NCI-H146 treated with DMSO at 0.1 percent for 48 hours (cell line): ENCODE data around the gene TCF7L2.

Source experiments
- DNase-seq: peaks from one replicate; lab custom pipeline; 2025; ENCODE audit not compliant: unreplicated experiment; lab: John Stamatoyannopoulos, UW

The TCF7L2 gene

DNA sequence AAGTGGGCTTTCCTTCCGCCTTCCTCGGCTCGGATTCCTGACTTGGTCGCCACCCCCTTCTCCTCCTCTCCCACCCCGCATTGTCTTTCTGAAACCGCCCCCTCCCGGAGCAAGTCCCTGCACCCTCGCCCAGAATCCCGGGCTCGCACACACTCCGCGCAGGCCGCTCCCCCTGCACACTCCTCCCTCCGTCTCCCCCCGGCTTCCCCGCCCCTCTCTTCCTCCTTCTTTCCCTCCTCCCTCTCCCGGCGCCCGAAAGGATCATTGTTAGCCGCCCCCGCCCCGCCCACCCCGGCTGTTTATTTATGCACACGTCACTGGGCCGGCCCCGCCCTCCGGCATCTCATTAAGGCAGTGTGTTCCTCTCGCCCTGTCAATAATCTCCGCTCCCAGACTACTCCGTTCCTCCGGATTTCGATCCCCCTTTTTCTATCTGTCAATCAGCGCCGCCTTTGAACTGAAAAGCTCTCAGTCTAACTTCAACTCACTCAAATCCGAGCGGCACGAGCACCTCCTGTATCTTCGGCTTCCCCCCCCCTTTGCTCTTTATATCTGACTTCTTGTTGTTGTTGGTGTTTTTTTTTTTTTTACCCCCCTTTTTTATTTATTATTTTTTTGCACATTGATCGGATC, at the start of gene TCF7L2:
Gene TCF7L2, plus strand, starts transcription at position 373 of the 633 bp plus-strand sequence. CDS start 510 bp downstream, outside the sequence.
- peak; percentile 91 for DNase-seq

DNA sequence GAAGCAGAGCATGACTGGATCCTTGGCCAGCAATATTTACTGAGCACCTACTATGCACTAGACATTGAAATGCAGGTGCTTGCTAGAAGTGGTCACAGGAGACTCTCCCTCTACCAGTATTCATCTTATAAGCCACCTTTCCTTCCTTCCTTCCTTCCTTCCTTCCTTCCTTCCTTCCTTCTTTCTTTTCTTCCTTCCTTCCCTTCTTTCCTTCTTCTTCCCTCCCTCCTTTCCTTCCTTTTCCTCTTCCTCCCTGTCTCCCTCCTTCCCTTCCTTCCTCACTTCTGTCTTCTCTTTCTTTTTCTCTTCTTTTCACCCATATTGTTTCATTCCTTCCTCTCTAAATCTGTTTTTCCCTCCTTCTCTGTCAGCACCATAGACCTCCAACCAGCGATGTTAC, 47.3 kb upstream of the TCF7L2 start:
- no peak for DNase-seq

DNA sequence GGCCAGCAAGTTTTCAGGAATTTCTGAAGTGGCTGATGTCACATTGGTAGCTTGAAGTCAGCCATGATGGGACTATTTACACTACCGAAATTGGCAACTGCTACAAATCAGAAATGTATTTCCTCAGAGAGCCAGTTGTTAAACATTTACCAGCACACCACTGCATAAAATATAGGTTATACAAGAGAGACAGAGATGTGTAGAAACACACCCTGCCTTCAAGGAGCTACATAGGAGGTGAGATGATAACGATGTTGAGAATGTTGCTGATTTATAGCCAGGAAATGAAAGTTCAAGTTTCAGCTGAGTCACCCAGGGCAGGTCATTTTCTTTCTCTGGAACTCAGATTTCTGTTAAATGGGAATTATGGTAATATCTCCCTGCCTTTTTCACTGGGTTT, 46.0 kb upstream of the TCF7L2 start:
- no peak for DNase-seq

DNA sequence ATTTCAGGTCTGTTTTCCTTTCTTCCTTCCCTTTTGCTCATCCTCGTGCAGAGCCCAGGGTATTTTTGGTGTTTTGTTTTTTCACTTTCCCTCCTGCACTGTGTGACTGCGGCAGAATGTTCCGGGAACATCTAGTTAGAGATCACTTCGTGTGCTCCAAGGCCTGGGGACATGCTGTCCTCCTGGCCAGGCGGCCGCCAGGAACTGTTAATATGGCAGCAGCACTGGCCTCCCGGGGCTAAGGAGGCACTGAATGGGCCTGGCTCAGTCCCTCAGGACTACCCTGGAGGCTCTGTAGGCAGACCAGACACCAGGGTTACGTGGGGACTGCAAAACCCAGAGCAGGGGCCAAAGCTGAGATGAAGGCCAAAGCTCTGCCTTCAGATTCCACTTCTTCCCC, 43.1 kb upstream of the TCF7L2 start:
- DNase-seq = no peak

DNA sequence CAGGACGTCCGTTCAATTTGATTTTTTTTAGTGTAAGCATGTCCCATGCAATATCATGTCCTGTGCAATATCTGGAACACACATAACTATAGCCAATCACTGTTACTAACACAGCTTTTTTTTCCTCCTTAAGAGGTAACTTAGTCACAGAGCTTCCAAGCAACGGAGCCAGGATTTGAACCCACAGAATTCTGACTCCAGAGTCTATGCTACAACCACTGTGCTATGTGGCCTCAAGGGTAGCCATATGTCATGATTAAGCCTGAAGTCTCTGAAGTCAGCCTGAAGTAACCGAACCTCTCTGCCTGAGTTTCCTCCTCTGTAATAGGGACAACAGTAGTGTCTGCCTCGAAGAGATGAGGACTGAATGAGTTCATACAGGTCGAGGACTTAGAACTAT, 42.2 kb upstream of the TCF7L2 start:
- no peak for DNase-seq

DNA sequence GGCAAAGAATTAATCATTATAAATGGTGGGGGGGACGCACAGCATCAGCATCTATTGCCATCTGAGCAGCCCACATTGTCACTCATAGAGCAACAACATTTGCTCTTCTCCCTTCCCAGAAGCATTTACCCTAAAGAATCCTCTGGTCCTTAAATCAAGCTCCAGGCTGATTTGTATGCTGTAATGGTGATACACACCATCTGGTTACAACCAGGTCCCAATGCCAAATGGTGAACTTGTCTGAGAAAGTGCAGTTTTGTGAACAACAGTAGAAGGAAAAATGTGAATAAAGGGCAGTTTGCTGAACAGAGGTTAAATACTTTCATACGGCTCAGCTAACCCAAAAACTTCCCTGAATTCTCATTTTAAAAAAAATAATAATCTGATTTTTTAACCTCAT, 38.8 kb upstream of the TCF7L2 start:
- no peak for DNase-seq

DNA sequence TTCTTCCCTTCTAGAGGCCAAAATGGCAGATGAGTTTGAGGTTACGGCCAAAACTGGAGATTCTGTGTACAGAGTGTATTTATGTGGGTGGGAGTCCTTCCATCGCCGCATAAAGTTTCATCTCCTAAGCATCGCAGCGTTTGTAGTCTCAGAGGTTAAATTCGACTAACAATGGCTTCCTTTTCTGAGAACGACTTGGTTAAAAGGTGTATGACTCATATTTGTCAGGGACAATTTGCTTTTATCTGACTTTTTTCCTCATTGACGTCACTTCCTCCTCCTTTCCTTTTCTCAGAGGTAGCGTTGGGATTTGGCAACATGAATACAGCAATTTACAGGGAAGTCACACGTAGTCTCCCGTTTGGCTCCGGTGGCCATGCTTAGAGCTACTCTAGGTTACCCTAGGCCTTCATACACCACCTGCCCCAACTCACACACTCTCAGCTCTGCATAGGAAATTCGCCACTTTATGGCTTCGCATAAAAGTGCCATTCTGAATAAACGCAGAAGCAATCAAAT, 37.6 kb upstream of the TCF7L2 start:
- no peak for DNase-seq

DNA sequence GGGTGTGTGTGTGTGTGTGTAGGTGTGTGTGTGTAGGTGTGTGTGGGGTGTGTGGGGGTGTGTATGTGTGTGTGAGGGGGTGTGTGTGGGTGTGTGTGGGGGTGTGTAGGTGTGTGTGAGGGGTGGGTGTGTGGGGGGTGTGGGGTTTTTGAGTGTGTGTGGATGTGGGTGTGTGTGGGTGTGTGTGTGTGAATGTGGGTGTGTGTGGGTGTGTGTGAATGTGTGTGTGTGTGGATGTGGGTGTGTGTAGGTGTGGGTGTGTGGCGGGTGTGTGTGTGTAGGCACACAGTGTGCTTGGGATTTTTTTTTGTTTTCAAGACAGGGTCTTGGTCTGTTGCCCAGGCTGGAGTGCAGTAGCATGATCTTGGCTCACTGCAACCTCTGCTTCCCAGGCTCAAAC, 36.8 kb upstream of the TCF7L2 start:
- no peak for DNase-seq

DNA sequence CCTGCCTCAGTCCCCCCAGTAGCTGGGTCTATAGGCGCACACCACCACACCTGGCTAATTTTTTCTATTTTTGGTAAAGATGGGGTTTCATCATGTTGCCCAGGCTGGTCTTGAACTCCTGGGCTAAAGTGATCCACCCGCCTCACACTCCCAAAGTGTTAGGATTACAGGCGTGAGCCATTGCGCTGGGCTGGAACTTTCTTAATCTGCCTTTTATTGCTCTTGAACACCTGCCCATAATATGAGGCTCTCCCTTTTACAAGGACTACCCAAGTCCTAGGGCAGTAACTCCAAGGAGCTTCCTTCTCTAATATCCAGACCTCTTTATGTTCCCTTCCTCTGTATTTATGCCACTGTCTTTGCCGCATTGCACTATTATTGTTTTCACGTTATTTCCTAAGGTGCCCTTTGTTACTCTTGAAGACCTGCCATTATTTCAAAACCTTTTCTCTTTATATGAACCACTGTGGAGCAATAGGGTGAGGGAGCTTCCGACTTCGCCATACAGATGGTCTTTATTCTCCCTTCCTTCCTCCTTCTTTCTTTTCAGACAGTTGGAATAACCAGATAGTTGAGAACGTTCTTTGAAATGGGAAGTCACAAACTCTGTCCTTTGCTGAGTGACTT, 36.3 kb upstream of the TCF7L2 start:
- DNase-seq = no peak

DNA sequence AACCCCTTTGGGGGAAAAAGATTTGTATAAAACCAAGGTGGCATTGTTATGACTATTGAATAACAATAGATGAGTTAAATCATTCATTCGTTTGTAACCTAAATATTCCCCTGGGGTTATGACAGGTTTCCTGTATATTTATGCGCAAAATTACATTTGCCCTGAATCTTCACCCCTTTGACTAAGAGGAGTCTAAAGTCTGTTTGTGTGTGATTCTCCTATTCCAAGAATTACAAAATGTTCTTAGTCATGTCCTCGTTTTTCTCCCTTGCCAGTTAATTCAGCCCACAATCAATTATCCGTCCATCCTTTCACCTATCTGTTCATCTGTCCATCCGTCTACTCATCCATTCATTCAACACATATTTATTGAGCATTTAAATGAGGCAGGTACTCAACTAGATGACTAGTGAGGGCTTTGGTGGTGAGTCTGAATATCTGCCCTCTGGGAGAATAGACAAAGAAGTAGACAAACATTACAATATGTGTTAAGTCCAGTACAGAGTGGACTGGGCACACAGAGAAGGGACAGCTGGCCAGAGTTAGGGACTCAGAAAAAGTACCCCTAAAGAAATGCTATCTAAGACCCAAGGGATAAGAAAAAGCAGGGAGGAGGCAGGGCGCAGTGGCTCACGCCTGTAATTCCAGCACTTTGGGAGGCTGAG, 35.6 kb upstream of the TCF7L2 start:
- DNase-seq = no peak

DNA sequence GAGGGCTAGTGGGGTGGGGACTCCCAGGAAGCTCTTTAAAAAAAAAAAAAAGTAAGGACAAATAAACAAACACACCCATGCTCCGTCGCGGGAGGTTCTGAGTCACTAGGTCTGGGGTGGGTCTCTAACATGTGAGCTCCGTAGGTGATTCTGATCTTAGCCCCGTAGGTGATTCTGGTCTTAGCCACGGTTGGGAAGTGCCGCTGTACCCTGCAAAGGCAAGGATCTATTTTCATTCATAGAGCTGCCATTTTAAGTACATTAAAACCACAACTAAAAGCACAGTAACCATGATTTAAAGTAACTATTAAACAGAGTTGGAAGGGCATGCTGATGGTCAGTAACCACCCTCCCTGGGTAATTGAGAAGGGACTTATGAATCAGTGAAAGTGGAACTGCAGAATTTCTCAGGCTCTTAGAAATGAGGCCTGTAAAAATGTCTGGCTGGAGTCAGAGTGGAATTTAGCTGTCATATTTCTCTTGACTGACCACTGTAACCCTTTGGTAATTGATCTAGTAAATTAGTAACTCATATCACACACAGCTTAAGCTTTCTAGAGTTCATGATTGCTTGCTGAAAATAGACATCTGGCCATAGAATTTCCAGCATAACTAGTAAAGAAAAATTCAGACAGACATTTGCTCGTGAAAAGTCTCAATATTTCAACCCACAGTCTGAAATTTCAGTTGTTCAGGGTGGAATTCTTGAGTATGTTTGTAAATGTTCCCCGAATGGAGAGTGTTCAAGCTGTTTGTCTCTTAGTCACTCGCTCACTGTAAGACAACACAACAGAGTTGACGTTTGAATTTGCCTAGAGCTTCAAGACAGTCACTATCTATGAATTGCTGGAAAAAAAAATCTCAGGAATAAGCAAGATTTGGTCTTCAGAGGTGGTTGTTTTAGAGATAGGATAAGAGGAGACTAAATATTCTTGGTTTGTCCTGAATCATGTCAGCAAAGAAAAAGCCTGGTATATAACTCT, 34.2 kb upstream of the TCF7L2 start:
- no peak for DNase-seq

DNA sequence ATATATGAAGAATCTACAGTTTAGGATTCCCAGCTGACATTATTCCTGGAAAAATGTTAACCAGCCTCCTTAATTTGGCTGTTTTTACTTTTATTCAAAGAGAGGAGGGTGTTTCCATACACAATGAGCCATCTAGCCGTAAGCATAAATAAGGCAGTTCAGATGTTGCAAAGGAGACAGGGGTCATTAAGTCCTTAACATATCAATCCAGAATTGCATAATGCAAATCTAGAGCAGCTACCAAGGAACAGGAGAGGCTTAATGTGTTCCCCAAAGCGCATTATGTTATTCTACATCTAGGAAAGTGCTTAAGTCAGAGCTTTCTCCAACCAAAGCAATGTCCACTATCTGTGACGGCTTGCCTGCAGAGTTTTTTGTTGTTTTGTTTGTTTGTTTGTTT, 32.4 kb upstream of the TCF7L2 start:
- no peak for DNase-seq

DNA sequence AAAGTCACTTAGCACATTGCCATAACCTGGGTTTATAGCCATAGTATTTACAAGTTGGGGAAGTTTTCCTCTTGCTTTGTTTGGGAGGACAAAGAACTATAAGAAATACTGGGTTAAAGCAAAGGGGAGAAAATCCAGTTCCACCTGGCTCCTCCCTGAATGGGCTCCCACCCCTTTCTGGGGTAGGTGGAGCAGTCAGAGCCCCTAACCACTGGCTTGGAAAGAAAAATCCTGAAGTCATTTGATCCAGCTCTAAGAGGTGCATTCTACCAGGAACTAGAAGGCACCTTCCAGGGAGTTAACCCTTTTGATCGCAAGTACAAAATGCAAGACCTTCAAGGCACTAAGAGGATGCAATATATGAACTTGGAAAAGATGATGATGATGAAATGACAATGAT, 31.3 kb upstream of the TCF7L2 start:
- no peak for DNase-seq

DNA sequence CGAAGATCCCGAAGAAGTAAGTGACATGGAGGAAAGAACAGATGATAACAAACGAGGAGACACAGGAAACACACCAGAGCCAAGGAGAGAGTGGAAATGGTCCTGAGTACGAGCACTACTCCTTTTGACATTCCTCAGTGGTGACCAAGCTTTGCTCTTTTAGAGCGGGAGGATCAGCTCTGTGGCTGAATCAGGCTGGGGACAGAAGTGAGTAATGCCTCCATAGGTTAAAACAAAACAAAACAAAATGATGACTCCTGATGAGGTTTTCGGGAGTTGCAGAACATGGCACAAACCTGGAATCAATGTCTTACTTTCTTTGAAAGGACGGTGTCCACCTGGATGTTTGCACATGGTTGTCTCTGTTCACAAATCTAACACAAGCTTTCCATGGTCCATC, 30.3 kb upstream of the TCF7L2 start:
- no peak for DNase-seq

DNA sequence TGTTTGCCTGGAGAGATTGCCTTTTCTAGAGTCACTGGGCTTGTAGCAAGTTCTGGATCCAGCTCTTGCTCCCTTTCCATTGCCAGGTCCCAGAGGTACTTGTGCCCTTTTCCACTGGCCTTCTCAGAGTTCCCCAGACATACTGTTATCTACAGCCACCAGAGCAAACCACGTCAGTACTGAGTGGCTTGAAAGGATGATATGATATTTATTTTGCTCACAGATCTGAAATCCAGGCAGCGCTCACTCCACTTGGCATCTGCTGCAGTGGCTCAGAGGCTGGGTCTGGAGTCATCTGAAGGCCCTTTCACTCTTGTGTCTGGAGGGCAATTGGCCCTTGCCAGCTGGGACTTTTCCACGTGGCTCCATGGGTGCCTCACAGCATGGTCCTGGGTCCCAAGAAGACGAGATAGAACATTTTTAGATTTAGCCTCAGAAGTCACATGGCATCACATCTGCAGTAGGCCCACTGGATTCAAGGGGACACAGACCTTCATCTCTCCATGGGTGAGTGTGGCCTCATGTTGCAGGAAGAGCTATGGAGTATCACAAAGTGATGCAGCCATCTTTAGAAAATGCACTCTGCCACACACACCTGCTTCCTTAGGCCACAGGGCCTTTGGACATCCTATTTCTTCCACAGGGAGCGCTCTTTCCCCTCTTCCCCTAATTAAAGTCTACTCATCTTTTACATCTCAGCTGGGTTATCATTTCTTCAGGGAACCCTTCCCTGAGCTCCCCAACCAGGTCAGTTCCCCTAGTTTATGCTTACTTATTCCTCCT, 22.9 kb upstream of the TCF7L2 start:
- DNase-seq = no peak

DNA sequence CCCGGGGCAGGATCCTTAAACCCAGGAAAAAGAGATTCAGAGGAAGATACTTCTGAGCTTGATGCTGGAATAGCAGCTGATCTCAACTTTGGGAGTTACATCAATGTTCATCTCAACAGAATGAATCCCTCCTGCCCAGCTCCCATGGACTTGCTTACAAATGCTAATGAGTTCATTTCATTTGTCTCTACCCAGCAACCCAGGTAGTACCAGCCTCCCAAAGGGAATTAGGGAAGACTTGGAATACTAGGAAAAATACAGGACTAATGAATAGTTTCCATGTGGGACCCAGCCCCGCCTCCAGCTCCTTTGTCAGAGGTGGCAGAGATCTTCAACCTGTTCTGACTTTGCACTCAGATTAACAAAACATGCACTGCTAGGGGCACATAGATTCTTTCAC, 22.1 kb upstream of the TCF7L2 start:
- DNase-seq = no peak

DNA sequence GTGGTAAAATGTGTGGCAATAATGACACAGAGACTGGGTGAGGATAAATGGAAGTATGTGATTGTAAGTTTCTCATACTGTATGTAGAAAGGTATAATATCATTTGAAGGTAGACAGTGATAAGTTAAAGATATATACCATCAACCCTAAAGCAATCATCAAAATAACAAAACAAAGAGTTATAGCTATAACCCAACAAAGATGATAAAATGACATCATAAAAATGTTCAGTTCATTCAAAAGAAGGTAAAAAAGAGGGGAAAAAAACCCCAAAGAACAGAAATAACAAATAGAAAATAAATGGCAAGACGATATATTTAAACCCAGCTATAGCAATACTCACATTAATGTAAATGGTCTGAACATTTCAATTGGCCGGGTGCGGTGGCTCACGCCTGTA, 17.4 kb upstream of the TCF7L2 start:
- DNase-seq = no peak

DNA sequence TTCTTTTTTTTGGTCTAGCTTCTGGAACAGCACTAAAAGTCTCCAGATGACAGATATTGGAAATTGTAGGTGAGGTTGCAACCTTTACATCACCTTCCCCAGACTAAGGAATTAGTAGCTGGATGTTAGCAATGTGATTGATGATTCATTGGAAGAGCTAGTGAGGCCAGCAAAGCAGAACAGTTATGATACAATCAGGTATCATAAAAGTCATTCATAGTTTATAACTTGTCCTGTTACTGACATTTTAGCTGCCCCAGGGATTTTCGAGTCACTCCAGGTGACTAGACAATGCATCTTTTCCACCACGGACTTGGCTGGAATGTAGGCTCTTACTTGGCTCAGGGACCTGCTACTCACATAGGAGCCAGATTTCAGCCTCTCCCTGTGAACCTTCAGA, 15.9 kb upstream of the TCF7L2 start:
- DNase-seq = no peak

DNA sequence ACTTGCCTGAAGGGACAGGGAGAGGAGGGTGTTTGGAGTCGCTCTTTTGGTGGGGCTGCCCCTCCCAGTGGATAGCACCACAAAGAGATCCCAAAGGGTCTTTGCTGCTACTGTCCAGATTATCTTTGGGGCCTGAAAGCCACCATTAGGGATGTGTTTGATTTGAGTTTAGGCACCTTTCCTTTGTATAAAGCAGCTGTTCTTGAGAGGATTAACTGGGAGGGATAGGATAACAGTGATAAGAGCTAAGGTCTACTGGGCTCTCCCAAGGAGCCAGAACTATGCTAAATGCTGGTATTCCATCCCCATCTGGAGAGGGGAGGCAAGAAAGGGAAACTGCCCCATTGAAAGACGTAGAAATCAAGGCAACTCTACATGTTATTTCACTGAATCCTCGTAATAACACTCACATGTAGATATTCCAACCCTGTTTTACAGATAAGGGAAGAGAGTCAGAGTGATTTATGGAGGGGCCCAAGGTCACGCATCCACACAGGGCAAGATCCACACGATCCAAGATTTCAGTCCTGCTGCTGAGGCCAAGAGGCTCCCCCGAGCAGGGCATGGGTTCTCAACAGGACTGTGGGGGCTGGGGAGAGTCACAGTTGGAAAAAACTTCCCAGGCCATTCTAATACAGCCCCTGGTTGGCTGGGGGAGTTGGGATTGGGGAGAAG, 11.1 kb upstream of the TCF7L2 start:
- DNase-seq = no peak

DNA sequence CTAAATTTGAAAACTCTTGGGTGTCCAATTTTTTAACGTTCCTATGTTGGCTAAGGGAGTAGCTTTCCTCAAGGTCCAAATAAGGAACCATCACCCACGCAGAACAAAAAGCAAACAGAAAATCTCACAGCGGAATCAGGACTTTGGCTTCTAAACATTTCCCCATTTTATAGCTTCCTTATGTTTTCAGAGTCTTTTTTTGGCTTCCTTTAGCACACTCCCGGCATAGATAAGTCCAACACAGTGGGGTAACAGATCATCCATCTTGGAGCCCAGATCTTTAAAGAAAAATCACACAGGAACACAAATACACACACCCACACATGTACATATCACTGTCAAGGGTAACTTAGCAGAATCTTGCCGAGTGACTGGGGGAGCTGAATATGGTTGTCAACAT, 4.2 kb upstream of the TCF7L2 start:
- DNase-seq = no peak
